ENCODE data around the gene CECR2.
A peak's percentile ranks its signal among the peaks of the same experiment; 100 is the strongest.

CECR2 gene

GRCh38 chr22:17370026-17370765, 936 bp downstream of the CECR2 start:
- peak overlapping the region; percentile 66 for H3K9ac ChIP-seq (ENCODE audit: insufficient read length)
- no peaks in the 10 kb centered on the region for H3K36me3 ChIP-seq (ENCODE audit: insufficient read depth, low read length)
- DNase-seq (ENCODE audit: low read depth, low spot score) = no peak
- peak overlapping the region; percentile 85 for H3K4me3 ChIP-seq
- TF ChIP-seq EZH2 (IDR thresholded peaks at IDR 0.05) (no peak), FOXP2 (optimal IDR thresholded peaks at IDR 0.05; ENCODE audit: control extremely low read depth, extremely low read length, insufficient read depth) (no peak), POLR2AphosphoS5 (IDR thresholded peaks at IDR 0.05; ENCODE audit: borderline replicate concordance, low read depth, low read length) (no peak)
- H3K9me3 ChIP-seq (ENCODE audit: low read depth, low read length) = no peaks in the 10 kb centered on the region
- no peak overlapping the region for H3K27ac ChIP-seq

- H3K36me3 ChIP-seq (ENCODE audit: insufficient read depth, low read length) = no peaks in the 10 kb centered on the region
- peak overlapping the region; percentile 66 for H3K9ac ChIP-seq (ENCODE audit: insufficient read length)
- H3K4me3 ChIP-seq = peak overlapping the region; percentile 85
- no peak for TF ChIP-seq FOXP2 (optimal IDR thresholded peaks at IDR 0.05; ENCODE audit: control extremely low read depth, extremely low read length, insufficient read depth)
- no peak for TF ChIP-seq EZH2 (IDR thresholded peaks at IDR 0.05)
- no peak for TF ChIP-seq POLR2AphosphoS5 (IDR thresholded peaks at IDR 0.05; ENCODE audit: borderline replicate concordance, low read depth, low read length)
- no peak for DNase-seq (ENCODE audit: low read depth, low spot score)
- H3K27ac ChIP-seq = no peak overlapping the region
- H3K9me3 ChIP-seq (ENCODE audit: low read depth, low read length) = no peaks in the 10 kb centered on the region
Observed at GRCh38 chr22:17370766-17371432, 1.6 kb downstream of the CECR2 start.

GRCh38 chr22:17371448-17371847, 2.2 kb downstream of the CECR2 start:
- Histone ChIP-seq H3K9me3 (ENCODE audit: low read depth, low read length) (no peaks in the 10 kb centered on the region), H3K9ac (ENCODE audit: insufficient read length) (no peak overlapping the region), H3K4me3 (no peak overlapping the region), H3K36me3 (ENCODE audit: insufficient read depth, low read length) (no peaks in the 10 kb centered on the region), H3K27ac (no peak overlapping the region)
- TF ChIP-seq FOXP2 (optimal IDR thresholded peaks at IDR 0.05; ENCODE audit: control extremely low read depth, extremely low read length, insufficient read depth) = no peak
- TF ChIP-seq POLR2AphosphoS5 (IDR thresholded peaks at IDR 0.05; ENCODE audit: borderline replicate concordance, low read depth, low read length) = no peak
- no peak for TF ChIP-seq EZH2 (IDR thresholded peaks at IDR 0.05)
- DNase-seq (ENCODE audit: low read depth, low spot score) = no peak

GRCh38 chr22:17373855-17374254, 4.6 kb downstream of the CECR2 start:
- no peak overlapping the region for H3K27ac ChIP-seq
- H3K9ac ChIP-seq (ENCODE audit: insufficient read length) = no peak overlapping the region
- no peak for DNase-seq (ENCODE audit: low read depth, low spot score)
- no peaks in the 10 kb centered on the region for H3K36me3 ChIP-seq (ENCODE audit: insufficient read depth, low read length)
- no peak overlapping the region for H3K4me3 ChIP-seq
- H3K9me3 ChIP-seq (ENCODE audit: low read depth, low read length) = no peaks in the 10 kb centered on the region
- TF ChIP-seq POLR2AphosphoS5 (IDR thresholded peaks at IDR 0.05; ENCODE audit: borderline replicate concordance, low read depth, low read length) (no peak), FOXP2 (optimal IDR thresholded peaks at IDR 0.05; ENCODE audit: control extremely low read depth, extremely low read length, insufficient read depth) (no peak), EZH2 (IDR thresholded peaks at IDR 0.05) (no peak)

- H3K36me3 ChIP-seq (ENCODE audit: insufficient read depth, low read length) = no peaks in the 10 kb centered on the region
- H3K4me3 ChIP-seq = no peak overlapping the region
- TF ChIP-seq POLR2AphosphoS5 (IDR thresholded peaks at IDR 0.05; ENCODE audit: borderline replicate concordance, low read depth, low read length) (no peak), EZH2 (IDR thresholded peaks at IDR 0.05) (no peak), FOXP2 (optimal IDR thresholded peaks at IDR 0.05; ENCODE audit: control extremely low read depth, extremely low read length, insufficient read depth) (no peak)
- DNase-seq (ENCODE audit: low read depth, low spot score) = no peak
- H3K27ac ChIP-seq = no peak overlapping the region
- H3K9ac ChIP-seq (ENCODE audit: insufficient read length) = no peak overlapping the region
- H3K9me3 ChIP-seq (ENCODE audit: low read depth, low read length) = no peaks in the 10 kb centered on the region
Observed at GRCh38 chr22:17375914-17376614, 6.8 kb downstream of the CECR2 start.

GRCh38 chr22:17376950-17377349, 7.7 kb downstream of the CECR2 start:
- TF ChIP-seq EZH2 (IDR thresholded peaks at IDR 0.05) (no peak), POLR2AphosphoS5 (IDR thresholded peaks at IDR 0.05; ENCODE audit: borderline replicate concordance, low read depth, low read length) (no peak), FOXP2 (optimal IDR thresholded peaks at IDR 0.05; ENCODE audit: control extremely low read depth, extremely low read length, insufficient read depth) (no peak)
- no peak overlapping the region for H3K9ac ChIP-seq (ENCODE audit: insufficient read length)
- no peak overlapping the region for H3K4me3 ChIP-seq
- H3K27ac ChIP-seq = no peak overlapping the region
- no peaks in the 10 kb centered on the region for H3K36me3 ChIP-seq (ENCODE audit: insufficient read depth, low read length)
- no peak for DNase-seq (ENCODE audit: low read depth, low spot score)
- H3K9me3 ChIP-seq (ENCODE audit: low read depth, low read length) = no peaks in the 10 kb centered on the region

- TF ChIP-seq FOXP2 (optimal IDR thresholded peaks at IDR 0.05; ENCODE audit: control extremely low read depth, extremely low read length, insufficient read depth) = no peak
- no peak for TF ChIP-seq EZH2 (IDR thresholded peaks at IDR 0.05)
- TF ChIP-seq POLR2AphosphoS5 (IDR thresholded peaks at IDR 0.05; ENCODE audit: borderline replicate concordance, low read depth, low read length) = no peak
- Histone ChIP-seq H3K9ac (ENCODE audit: insufficient read length) (no peak overlapping the region), H3K36me3 (ENCODE audit: insufficient read depth, low read length) (no peaks in the 10 kb centered on the region), H3K9me3 (ENCODE audit: low read depth, low read length) (no peaks in the 10 kb centered on the region; the same call in 1 of the 2 replicates), H3K27ac (peak overlapping the region; percentile 49; the same call in 1 of the 2 replicates), H3K4me3 (no peak overlapping the region)
- no peak for DNase-seq (ENCODE audit: low read depth, low spot score)
Observed at GRCh38 chr22:17379944-17380343, 10.7 kb downstream of the CECR2 start.

All from SK-N-MC (cell line).